SW480 (cell line): ENCODE results near the gene COL11A2.

Source experiments
- DNase-seq: peaks from one replicate; pipeline ENCODE4 v3.0.0-alpha.2; 2016; ENCODE audit warnings: low spot score

COL11A2 gene

DNA sequence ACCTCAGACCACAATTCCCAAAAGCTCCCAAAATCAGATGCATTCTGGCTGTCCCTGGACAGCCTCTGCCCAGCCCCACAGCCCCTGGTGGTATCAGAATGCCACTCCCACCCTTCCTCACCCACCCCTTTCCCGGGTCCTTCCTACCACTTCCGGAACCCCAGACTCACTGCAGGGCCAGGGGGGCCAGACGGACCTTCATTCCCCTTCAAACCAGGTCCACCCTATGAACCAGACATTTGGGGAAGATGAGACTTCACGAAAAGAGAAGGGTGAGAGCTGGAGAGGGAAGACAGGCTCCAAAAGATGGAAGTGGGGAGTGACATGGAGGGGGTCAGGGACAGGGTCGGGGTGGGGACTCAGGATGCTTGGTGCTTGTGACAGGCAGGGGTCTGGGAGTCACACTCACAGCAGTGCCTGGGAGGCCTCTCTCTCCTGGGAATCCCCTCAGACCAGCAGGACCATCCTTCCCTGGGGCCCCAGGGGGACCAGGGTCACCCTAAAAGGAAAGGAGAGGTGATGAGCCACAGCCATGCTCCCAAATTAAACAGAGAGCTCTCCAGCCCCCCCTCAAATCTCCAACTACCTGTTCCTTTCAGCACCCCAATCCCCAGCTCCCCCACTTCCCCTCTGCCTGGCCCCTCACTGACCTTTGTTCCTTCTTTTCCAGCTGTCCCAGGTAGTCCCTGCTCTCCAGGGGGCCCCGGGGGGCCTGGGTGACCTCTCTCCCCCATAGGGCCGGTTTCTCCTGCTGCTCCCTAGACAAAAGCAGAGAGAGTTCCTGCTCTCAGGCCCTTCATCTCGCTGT, 20.2 kb downstream of the COL11A2 start:
- DNase-seq = no peak

- DNase-seq = no peak
Measured at GRCh38 chr6:33171016-33171879, 21.0 kb downstream of the COL11A2 start.

- no peak for DNase-seq
Measured at GRCh38 chr6:33170176-33171015, 21.9 kb downstream of the COL11A2 start.

DNA sequence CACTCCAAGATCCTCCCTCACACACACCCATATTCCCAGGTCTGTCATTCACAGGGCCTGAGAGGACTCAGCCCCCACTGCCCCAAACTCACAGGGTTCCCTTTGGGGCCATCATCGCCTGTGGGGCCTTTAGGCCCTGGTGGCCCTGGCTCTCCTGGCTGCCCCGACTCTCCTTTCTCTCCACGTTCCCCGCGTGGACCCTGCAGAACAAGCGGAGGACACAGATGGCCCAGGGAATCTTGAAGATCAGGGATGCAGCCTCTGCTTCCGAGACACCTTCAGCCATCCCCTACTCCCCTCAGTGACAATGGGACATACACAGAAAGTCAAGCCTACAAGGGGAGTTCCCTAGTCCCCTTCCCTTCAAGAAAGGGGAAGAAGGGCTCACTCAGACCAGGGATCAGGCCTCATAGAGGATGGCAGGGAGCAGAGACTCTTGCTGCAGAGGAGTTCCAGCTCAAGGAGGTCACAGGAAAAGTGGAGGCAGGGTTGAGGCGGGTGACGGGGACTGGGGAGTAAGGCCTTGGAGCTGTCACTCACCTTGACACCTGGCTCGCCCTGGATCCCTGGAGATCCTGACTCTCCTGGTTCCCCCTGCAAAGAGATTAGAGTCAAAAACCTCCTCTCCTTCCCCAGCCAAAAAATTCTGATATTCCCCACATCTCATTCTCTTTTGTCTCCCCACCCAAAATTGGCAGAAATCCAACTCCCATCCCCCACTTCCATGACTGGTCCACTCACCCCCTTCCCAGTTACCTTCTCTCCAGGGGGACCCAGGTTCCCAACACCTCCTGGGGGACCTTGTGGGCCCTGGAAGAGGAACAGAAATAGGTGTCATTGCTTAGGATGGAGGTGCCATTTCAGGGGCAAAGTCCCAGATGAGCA, 22.7 kb downstream of the COL11A2 start:
- no peak for DNase-seq

GRCh38 chr6:33168639-33169038, 23.6 kb downstream of the COL11A2 start:
- no peak for DNase-seq

- no peak for DNase-seq
Measured at GRCh38 chr6:33168284-33168601, 24.0 kb downstream of the COL11A2 start.

- no peak for DNase-seq
Measured at GRCh38 chr6:33167374-33168283, 24.6 kb downstream of the COL11A2 start.

GRCh38 chr6:33166811-33167210, 25.5 kb downstream of the COL11A2 start:
- DNase-seq = no peak

- no peak for DNase-seq
Measured at GRCh38 chr6:33166363-33166762, 25.9 kb downstream of the COL11A2 start.

DNA sequence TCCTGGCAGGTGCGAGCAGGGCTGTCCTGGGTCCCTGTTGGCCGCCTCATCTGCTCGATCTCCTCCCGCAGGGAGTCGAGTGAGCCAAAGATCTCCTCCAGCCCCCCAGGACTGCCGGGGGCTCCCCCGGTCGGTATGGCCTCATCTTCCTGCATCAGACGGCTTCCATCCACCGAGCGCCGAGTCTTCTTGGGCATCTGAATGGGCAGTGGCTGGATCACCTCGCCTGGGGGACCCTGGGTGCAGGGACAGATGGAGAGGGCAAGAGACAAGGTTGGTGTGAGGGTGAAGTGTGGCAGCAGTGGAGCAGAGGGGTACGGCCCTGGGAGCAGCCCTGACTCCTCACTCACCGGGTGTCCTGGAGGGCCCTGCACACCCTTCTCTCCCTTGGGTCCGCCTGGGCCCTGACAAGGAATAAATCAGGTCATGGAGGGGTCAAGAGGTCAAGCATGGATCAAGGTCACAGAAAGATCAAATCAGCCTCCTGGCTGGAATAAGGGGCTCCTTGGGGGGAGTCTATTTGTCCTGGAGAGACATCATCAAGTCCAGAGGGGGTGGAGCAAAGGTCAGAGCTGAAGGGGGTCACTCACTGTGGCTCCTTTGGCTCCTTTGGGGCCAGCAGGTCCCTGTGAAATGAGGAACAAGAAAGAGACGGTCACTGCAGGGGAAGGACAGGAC, 26.5 kb downstream of the COL11A2 start:
- DNase-seq = no peak

DNA sequence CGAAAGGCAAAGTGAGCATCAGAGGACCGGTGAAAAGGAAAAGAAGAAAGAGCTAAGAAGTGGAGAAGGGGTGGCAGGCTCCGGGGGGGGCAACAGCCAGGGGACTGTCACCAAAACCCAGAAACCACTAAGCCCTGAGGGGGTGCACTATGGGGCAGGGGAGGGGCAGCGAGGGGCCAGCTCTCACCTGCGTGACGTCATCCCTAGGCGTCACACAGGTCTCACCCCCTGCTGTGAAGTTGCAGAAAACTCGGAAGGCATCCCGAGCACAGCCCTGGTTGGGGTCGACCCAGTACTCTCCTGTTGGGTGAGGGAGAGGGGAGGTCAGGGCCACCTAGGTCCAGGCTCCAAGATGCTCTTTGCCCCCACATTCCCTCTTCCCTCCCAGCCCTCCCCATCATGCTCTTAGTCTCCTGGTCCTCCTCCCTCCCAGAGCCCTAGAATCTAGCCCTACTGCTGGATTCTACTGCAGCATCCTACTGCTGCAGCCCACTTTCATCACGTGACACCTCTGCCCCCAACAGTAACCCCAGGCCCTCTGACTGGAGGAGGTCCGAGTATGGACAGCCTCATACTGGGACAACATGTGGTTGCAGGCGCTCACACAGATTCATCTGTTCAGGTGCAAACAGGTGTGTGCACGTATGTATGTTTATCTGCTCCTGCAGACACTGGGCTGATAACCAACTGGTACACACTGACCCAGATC, 27.4 kb downstream of the COL11A2 start:
- no peak for DNase-seq

- no peak for DNase-seq
Measured at GRCh38 chr6:33164176-33164575, 28.1 kb downstream of the COL11A2 start.

DNA sequence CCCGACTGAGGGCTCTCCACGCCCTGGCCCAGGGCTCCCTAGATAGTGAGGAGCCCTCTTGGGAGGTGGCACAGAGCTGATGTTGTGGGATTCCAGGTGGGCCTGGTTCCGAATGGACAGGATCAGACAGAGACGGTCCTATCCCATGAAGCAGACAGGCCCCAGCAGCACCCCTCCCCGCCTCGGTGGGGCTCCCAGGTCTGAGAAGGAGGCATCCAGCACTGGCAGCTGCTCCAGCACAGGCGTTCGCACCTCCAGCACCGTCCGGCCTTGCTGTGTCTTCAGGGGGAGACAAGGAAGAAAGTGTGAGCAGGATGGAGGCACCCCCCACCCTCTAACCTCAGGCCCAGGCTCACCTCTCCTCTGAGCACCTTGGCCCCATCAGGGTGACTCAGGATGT, 28.7 kb downstream of the COL11A2 start:
- no peak for DNase-seq

DNA sequence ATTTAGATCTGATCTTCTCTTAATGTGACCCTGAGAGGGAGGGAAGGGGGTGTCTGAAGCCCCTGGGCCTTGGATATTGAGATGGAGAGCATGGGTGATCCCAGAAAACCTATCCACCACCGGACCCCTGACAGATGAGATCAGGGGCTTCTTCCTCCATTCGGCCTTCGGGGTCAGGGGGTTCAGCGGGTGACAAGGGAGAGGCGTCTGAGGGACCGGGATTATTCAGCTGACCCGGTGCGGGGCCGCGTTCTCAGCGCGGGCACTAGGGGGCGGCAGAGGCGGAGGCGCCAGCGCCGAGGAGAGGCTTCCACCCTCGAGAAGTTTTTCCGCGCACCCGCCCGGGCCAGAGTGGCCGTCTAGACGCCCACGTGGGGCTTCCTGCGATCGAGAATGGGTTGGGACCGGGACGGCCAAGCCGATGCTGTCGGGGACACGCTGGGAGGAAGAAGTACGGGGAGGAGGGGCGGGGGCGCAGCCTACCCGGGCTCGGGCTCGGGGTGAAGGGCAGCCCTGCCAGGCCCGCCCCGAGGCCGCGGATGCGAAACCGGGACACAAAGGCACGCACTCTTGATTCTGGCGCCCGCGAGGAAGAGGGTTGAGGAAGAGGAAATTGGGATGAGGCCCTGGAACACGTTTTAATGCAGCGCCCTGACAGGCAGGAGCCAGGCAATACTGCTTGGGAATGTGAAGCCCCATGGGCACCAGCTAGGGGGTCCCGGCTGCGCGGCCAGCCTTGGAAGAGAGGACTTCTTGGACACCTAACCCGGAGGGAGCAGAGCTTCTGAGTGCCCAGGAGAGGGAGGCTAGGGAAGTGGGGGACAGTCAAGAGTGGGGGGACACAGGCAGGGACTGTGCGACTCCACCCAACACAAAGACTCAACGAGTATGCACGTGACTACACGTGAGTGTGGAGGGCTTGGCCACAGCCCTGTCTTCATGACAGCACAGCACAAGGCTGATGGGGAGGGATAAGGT, 30.6 kb downstream of the COL11A2 start:
- peak; percentile 36 for DNase-seq

- DNase-seq = peak; percentile 44
Measured at GRCh38 chr6:33160728-33161344, 31.4 kb downstream of the COL11A2 start.

DNA sequence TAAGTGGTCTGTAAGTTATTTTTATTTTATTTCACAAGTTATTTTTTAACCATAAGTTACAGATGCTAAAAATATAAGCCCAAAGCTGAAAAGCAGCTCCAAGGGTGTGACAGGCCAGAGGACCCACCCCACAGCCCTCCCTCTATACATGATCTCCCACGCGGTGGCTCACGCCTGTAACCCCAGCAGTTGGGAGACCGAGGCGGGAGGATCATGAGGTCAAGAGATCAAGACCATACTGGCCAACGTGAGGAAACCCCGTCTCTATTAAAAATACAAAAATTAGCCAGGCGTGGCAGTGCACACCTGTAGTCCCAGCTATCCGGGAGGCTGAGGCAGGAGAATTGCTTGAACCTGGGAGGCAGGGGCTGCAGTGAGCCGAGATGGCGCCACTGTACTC, 32.2 kb downstream of the COL11A2 start:
- DNase-seq = no peak

GRCh38 chr6:33156964-33157363, 35.3 kb downstream of the COL11A2 start:
- DNase-seq = no peak
